HepG2 (cell line): ENCODE data around the gene IL1A. TPM values are rescaled to one million over a fixed set of nuclear protein-coding genes. Genes with fewer than 3 reads are reported as not detected.

Source experiments
- NRL ChIP-seq: sonication (generic); formaldehyde crosslinking; IDR thresholded peaks from 2 replicates; pipeline ENCODE4 v1.5.0; 2020; ENCODE audit warnings: missing genetic modification reagents, mild to moderate bottlenecking, moderate library complexity, borderline replicate concordance
- PBX2 ChIP-seq: IDR thresholded peaks from 2 replicates; pipeline ENCODE4 v1.6.1; 2016; ENCODE audit warnings: control low read depth
- STAG1 ChIP-seq: sonication (generic); formaldehyde crosslinking; IDR thresholded peaks from 2 replicates; pipeline ENCODE4 v1.4.0; 2020; ENCODE audit warnings: missing genetic modification reagents
- STAT5B ChIP-seq: sonication (generic); formaldehyde crosslinking; IDR thresholded peaks from 2 replicates; pipeline ENCODE4 v1.4.0; 2020; ENCODE audit warnings: missing genetic modification reagents
- ZBTB38 ChIP-seq: sonication (generic); formaldehyde crosslinking; IDR thresholded peaks from 2 replicates; pipeline ENCODE4 v1.5.1; 2020; ENCODE audit warnings: mild to moderate bottlenecking, missing genetic modification reagents
- ZBTB49 ChIP-seq: sonication (generic); formaldehyde crosslinking; IDR thresholded peaks from 2 replicates; pipeline ENCODE4 v1.4.0; 2020; ENCODE audit warnings: missing genetic modification reagents, borderline replicate concordance
- ZNF317 ChIP-seq: sonication (generic); formaldehyde crosslinking; IDR thresholded peaks from 2 replicates; pipeline ENCODE4 v1.5.0; 2020; ENCODE audit warnings: mild to moderate bottlenecking, missing genetic modification reagents
- ZNF333 ChIP-seq: sonication (generic); formaldehyde crosslinking; IDR thresholded peaks from 2 replicates; pipeline ENCODE4 v1.4.0; 2020; ENCODE audit warnings: mild to moderate bottlenecking, missing genetic modification reagents, borderline replicate concordance
- ZNF574 ChIP-seq: sonication (generic); formaldehyde crosslinking; IDR thresholded peaks from 2 replicates; pipeline ENCODE4 v1.4.0; 2020; ENCODE audit warnings: missing genetic modification reagents
- ZNF792 ChIP-seq: IDR thresholded peaks from 2 replicates; pipeline ENCODE4 v1.6.1; 2016
- polyA plus RNA-seq, 8 experiments: library from polyadenylated mRNA; depleted of rRNA in 3 of 8; stranded (reverse) in 7 of 8; unstranded in 1 of 8; fragments of >200 nt; fragmentation: Illumina TruSeq in 4 of 8; extraction: Trizol in 4 of 8; gene quantifications; 2 replicates each; pipeline versions ENCODE4 v1.2.1 to v1.2.3, GENCODE V29; 2011 to 2016; ENCODE audit warnings: low read depth in 4 of 8, missing spikeins in 1 of 8, mixed read lengths in 1 of 8; ENCODE audit not compliant: insufficient read depth in 1 of 8
- total RNA-seq, 5 experiments: library from RNA; depleted of rRNA; stranded (reverse); fragments of >200 nt; fragmentation: Illumina TruSeq; extraction: Trizol; gene quantifications; 2 replicates each; pipeline ENCODE4 v1.2.3, GENCODE V29; 2016; ENCODE audit warnings: low read depth in 1 of 5
- TF ChIP-seq, protein P1 (sequence below): IDR thresholded peaks from 2 replicates; pipeline ENCODE4 v1.6.1; 2016; ENCODE audit warnings: low read depth
- TF ChIP-seq, protein P2 (sequence below): sonication (generic); formaldehyde crosslinking; IDR thresholded peaks from 2 replicates; pipeline ENCODE4 v1.4.0; 2020; ENCODE audit warnings: missing genetic modification reagents, mild to moderate bottlenecking, borderline replicate concordance
- TF ChIP-seq, protein P3 (sequence below): IDR thresholded peaks from 2 replicates; pipeline ENCODE4 v1.6.1; 2016; ENCODE audit warnings: missing compliant biosample characterization, missing genetic modification reagents, borderline replicate concordance
- TF ChIP-seq, protein P4 (sequence below): sonication (generic); formaldehyde crosslinking; IDR thresholded peaks from 2 replicates; pipeline ENCODE4 v1.5.0; 2020; ENCODE audit warnings: missing genetic modification reagents

The IL1A gene
- total and polyA plus RNA-seq, 2 of the 13 experiments (the other 11 are each of a cell fraction or from before 2014, with no cell fraction given), result not detected

DNA sequence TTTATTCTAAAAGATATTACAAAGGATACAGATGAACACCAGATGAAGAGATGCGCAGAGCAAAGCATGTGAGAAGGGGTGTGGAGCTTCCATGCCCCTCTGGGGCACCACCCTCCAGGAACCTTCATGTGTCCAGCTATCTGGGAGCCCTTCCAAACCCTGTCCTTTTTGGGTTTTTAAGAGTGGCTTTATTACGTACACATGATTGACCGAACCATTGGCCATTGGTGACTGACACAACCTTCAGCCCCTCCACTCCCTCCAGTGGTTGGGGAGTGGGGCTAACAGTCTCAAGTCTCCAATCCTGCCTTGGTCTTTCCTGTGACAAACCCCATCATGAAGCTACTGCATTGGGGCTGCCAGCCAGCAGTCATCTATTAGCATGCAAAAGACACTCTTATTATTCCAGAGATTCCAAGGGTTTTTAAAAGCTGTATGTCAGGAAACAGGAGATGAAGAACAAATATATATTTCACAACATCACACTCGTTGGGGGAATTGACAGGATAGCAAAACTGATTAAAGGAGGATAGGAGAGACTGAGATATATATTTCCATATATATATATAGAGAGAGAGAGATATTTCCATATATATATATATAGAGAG is 32.9 kb upstream of the IL1A start (continued):
- TF ChIP-seq, protein P1, sequence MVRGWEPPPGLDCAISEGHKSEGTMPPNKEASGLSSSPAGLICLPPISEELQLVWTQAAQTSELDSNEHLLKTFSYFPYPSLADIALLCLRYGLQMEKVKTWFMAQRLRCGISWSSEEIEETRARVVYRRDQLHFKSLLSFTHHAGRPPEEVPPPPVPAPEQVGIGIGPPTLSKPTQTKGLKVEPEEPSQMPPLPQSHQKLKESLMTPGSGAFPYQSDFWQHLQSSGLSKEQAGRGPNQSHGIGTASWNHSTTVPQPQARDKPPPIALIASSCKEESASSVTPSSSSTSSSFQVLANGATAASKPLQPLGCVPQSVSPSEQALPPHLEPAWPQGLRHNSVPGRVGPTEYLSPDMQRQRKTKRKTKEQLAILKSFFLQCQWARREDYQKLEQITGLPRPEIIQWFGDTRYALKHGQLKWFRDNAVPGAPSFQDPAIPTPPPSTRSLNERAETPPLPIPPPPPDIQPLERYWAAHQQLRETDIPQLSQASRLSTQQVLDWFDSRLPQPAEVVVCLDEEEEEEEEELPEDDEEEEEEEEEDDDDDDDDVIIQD, result peak; percentile 51; the same call in 1 of the 2 replicates
- no peak for TF ChIP-seq ZNF333 (CRISPR knock-in tag)
- no peak for TF ChIP-seq ZNF792 (CRISPR knock-in tag)
- TF ChIP-seq STAT5B (CRISPR knock-in tag), result no peak
- TF ChIP-seq ZBTB49 (CRISPR knock-in tag), result no peak
- TF ChIP-seq, protein P2, sequence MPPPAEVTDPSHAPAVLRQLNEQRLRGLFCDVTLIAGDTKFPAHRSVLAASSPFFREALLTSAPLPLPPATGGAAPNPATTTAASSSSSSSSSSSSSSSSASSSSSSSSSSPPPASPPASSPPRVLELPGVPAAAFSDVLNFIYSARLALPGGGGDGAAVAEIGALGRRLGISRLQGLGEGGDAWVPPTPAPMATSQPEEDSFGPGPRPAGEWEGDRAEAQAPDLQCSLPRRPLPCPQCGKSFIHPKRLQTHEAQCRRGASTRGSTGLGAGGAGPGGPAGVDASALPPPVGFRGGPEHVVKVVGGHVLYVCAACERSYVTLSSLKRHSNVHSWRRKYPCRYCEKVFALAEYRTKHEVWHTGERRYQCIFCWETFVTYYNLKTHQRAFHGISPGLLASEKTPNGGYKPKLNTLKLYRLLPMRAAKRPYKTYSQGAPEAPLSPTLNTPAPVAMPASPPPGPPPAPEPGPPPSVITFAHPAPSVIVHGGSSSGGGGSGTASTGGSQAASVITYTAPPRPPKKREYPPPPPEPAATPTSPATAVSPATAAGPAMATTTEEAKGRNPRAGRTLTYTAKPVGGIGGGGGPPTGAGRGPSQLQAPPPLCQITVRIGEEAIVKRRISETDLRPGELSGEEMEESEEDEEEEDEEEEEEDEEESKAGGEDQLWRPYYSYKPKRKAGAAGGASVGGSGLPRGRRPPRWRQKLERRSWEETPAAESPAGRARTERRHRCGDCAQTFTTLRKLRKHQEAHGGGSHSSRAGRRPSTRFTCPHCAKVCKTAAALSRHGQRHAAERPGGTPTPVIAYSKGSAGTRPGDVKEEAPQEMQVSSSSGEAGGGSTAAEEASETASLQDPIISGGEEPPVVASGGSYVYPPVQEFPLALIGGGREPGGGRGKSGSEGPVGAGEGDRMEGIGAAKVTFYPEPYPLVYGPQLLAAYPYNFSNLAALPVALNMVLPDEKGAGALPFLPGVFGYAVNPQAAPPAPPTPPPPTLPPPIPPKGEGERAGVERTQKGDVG (CRISPR knock-in tag), result 0 out of 2 replicates have a peak, but pooled peaks have one; percentile 40
- no peak for TF ChIP-seq ZNF317
- TF ChIP-seq, protein P3, sequence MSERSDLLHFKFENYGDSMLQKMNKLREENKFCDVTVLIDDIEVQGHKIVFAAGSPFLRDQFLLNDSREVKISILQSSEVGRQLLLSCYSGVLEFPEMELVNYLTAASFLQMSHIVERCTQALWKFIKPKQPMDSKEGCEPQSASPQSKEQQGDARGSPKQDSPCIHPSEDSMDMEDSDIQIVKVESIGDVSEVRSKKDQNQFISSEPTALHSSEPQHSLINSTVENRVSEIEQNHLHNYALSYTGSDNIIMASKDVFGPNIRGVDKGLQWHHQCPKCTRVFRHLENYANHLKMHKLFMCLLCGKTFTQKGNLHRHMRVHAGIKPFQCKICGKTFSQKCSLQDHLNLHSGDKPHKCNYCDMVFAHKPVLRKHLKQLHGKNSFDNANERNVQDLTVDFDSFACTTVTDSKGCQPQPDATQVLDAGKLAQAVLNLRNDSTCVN (CRISPR knock-in tag), result peak; percentile 46; the same call in 1 of the 2 replicates
- TF ChIP-seq, protein P4, sequence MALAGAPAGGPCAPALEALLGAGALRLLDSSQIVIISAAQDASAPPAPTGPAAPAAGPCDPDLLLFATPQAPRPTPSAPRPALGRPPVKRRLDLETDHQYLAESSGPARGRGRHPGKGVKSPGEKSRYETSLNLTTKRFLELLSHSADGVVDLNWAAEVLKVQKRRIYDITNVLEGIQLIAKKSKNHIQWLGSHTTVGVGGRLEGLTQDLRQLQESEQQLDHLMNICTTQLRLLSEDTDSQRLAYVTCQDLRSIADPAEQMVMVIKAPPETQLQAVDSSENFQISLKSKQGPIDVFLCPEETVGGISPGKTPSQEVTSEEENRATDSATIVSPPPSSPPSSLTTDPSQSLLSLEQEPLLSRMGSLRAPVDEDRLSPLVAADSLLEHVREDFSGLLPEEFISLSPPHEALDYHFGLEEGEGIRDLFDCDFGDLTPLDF (CRISPR knock-in tag), result no peak
- 0 out of 2 replicates have a peak, but pooled peaks have one; percentile 20 for TF ChIP-seq PBX2 (CRISPR knock-in tag)
- no peak for TF ChIP-seq ZNF574 (CRISPR knock-in tag)
- peak; percentile 62 for TF ChIP-seq ZBTB38 (CRISPR knock-in tag)
- no peak for TF ChIP-seq NRL (CRISPR knock-in tag)
- TF ChIP-seq STAG1 (CRISPR knock-in tag), result peak; percentile 18; the same call in 1 of the 2 replicates
